Suprapubic skin (tissue), 4 donors: ENCODE measurements around the gene GIMAP8.

Experiments
- CTCF ChIP-seq, 2 donors: fragments of 200-600 bp in 1 of 2; fragments of 450-650 bp in 1 of 2; sonication (generic) in 1 of 2; IDR thresholded peaks; one replicate each; pipeline ENCODE4 v1.5.1; 2016 to 2019; ENCODE audit warnings: antibody characterized with exemption in 2 of 2, mild to moderate bottlenecking in 1 of 2, moderate library complexity in 1 of 2
- EP300 ChIP-seq: sonication (generic); formaldehyde crosslinking; IDR thresholded peaks from one replicate; pipeline ENCODE4 v1.6.1; 2017; ENCODE audit warnings: antibody characterized with exemption
- POLR2A ChIP-seq, 2 donors: fragments of 450-650 bp; IDR thresholded peaks; one replicate each; pipeline ENCODE4 v1.6.1; 2017; ENCODE audit warnings: antibody characterized with exemption in 2 of 2, mild to moderate bottlenecking in 2 of 2, moderate library complexity in 2 of 2
- POLR2AphosphoS5 ChIP-seq, 3 donors: sonication (generic); formaldehyde crosslinking; IDR thresholded peaks; one replicate each; pipeline ENCODE4 v1.6.1; 2017; ENCODE audit warnings: antibody characterized with exemption in 3 of 3

DNA sequence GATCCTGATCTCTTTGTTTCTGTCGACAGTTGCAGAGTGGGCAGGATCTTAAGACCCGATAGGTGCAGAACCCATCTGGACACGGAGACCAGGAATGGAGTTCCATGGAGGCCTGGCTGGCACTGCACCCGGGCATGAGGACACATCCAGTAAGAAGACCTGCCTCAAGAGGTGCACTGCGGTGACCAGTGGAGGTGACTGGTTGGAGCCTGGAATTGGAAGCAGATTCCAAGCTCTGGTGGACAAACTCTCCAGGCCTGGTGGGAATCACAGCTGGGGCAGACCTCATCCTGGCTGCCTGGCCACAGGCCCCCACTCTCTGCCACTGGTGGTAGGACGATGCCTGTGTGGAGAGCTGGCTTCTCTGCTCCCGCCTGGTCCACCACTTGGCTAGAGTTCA, 40.3 kb upstream of the GIMAP8 start:
- no peak for TF ChIP-seq CTCF (IDR thresholded peaks at IDR 0.05)
- TF ChIP-seq POLR2A (IDR thresholded peaks at IDR 0.05): no peak
- TF ChIP-seq POLR2AphosphoS5 (IDR thresholded peaks at IDR 0.05): no peak
- no peak for TF ChIP-seq EP300
